H9 (cell line): ENCODE results near the gene C7. TPM values are rescaled to one million over a fixed set of nuclear protein-coding genes. Genes with fewer than 3 reads are reported as not detected.

ENCODE experiments used
- DNase-seq: peaks from one replicate; pipeline ENCODE4 v3.0.0-alpha.2; 2017
- H2AFZ ChIP-seq: one replicate; pipeline ENCODE4 v1.6.1; 2013; ENCODE audit warnings: mild to moderate bottlenecking, low read length, control low read depth, moderate library complexity
- H2AK5ac ChIP-seq: 2 replicates; pipeline ENCODE4 v1.6.1; 2013; ENCODE audit warnings: low read length, control low read depth, mixed read lengths; ENCODE audit not compliant: insufficient read length
- H2BK120ac ChIP-seq: one replicate; pipeline ENCODE4 v1.6.1; 2013; ENCODE audit warnings: low read depth, mild to moderate bottlenecking, low read length, control low read depth, inconsistent platforms; ENCODE audit not compliant: poor library complexity, severe bottlenecking
- H2BK12ac ChIP-seq: 2 replicates; pipeline ENCODE4 v1.6.1; 2013; ENCODE audit warnings: low read length, control low read depth, mixed read lengths, low read depth; ENCODE audit not compliant: insufficient read length
- H2BK15ac ChIP-seq: 2 replicates; pipeline ENCODE4 v1.6.1; 2013; ENCODE audit warnings: low read depth, low read length, control low read depth
- H2BK20ac ChIP-seq: one replicate; pipeline ENCODE4 v1.6.1; 2013; ENCODE audit warnings: low read depth, mild to moderate bottlenecking, low read length, control low read depth, inconsistent platforms; ENCODE audit not compliant: poor library complexity, severe bottlenecking
- H2BK5ac ChIP-seq: 2 replicates; pipeline ENCODE4 v1.6.1; 2013; ENCODE audit warnings: low read length, control low read depth, mixed read lengths; ENCODE audit not compliant: insufficient read length
- H3K14ac ChIP-seq: 2 replicates; pipeline ENCODE4 v1.6.1; 2013; ENCODE audit warnings: low read length, control low read depth; ENCODE audit not compliant: insufficient read depth
- H3K18ac ChIP-seq: 2 replicates; pipeline ENCODE4 v1.6.1; 2013; ENCODE audit warnings: low read depth, mild to moderate bottlenecking, mixed read lengths, low read length, control low read depth; ENCODE audit not compliant: insufficient read length
- H3K23ac ChIP-seq: 2 replicates; pipeline ENCODE4 v1.6.1; 2013; ENCODE audit warnings: low read length, control low read depth, mixed read lengths, low read depth; ENCODE audit not compliant: insufficient read length
- H3K23me2 ChIP-seq: 2 replicates; pipeline ENCODE4 v1.6.1; 2013; ENCODE audit warnings: low read depth, mild to moderate bottlenecking, mixed read lengths, low read length, control low read depth; ENCODE audit not compliant: insufficient read length, poor library complexity, severe bottlenecking
- H3K27ac ChIP-seq: 2 replicates; pipeline ENCODE4 v1.5.1; 2013; ENCODE audit warnings: low read length, control low read depth, mixed read lengths, low read depth; ENCODE audit not compliant: insufficient read length
- H3K27me3 ChIP-seq: 2 replicates; pipeline ENCODE4 v1.6.1; 2013; ENCODE audit warnings: low read length, control low read depth, inconsistent platforms; ENCODE audit not compliant: insufficient read depth
- H3K4ac ChIP-seq: 2 replicates; pipeline ENCODE4 v1.6.1; 2013; ENCODE audit warnings: low read depth, mild to moderate bottlenecking, control low read depth, inconsistent platforms, low read length, moderate library complexity
- H3K4me1 ChIP-seq: 2 replicates; pipeline ENCODE4 v1.6.1; 2013; ENCODE audit warnings: low read length, control low read depth, inconsistent platforms; ENCODE audit not compliant: insufficient read depth
- H3K4me2 ChIP-seq: 2 replicates; pipeline ENCODE4 v1.6.1; 2013; ENCODE audit warnings: low read length, control low read depth, mixed read lengths; ENCODE audit not compliant: insufficient read length, insufficient read depth
- H3K56ac ChIP-seq: 2 replicates; pipeline ENCODE4 v1.6.1; 2013; ENCODE audit warnings: low read depth, mild to moderate bottlenecking, mixed read lengths, low read length, control low read depth; ENCODE audit not compliant: insufficient read length
- H3K79me1 ChIP-seq: 2 replicates; pipeline ENCODE4 v1.6.1; 2013; ENCODE audit warnings: low read depth, mild to moderate bottlenecking, moderate library complexity, low read length, control low read depth, inconsistent platforms; ENCODE audit not compliant: insufficient read depth, poor library complexity, severe bottlenecking
- H3K79me2 ChIP-seq: 2 replicates; pipeline ENCODE4 v1.6.1; 2013; ENCODE audit warnings: low read length, control low read depth, inconsistent platforms; ENCODE audit not compliant: insufficient read depth
- H3K9ac ChIP-seq: 2 replicates; pipeline ENCODE4 v1.6.1; 2013; ENCODE audit warnings: low read length, control low read depth, mixed read lengths; ENCODE audit not compliant: insufficient read length; ENCODE audit errors: extremely low read depth
- H3K9me3 ChIP-seq: one replicate; pipeline ENCODE4 v1.6.1; 2013; ENCODE audit warnings: low read depth, low read length, inconsistent platforms; ENCODE audit not compliant: control insufficient read depth
- H3T11ph ChIP-seq: one replicate; pipeline ENCODE4 v1.6.1; 2013; ENCODE audit warnings: mild to moderate bottlenecking, low read length, control low read depth, inconsistent platforms
- H4K20me1 ChIP-seq: one replicate; pipeline ENCODE4 v1.6.1; 2013; ENCODE audit not compliant: control insufficient read depth, insufficient read length, insufficient read depth
- H4K5ac ChIP-seq: 2 replicates; pipeline ENCODE4 v1.6.1; 2013; ENCODE audit warnings: low read depth, mild to moderate bottlenecking, mixed read lengths, low read length, control low read depth; ENCODE audit not compliant: insufficient read length
- H4K8ac ChIP-seq: replicated peaks from 2 replicates; pipeline ENCODE4 v1.6.1; 2013; ENCODE audit warnings: low read length, control low read depth, mixed read lengths, low read depth; ENCODE audit not compliant: insufficient read length
- H4K91ac ChIP-seq: 2 replicates; pipeline ENCODE4 v1.6.1; 2013; ENCODE audit warnings: low read depth, mild to moderate bottlenecking, moderate library complexity, mixed read lengths, low read length, control low read depth; ENCODE audit not compliant: insufficient read length
- H3K27ac Mint-ChIP-seq, 3 experiments: 2 replicates in 2 of 3; 3 replicates in 1 of 3; pipeline ENCODE4 v1.8.0; 2020 to 2021; ENCODE audit warnings: mixed read lengths in 3 of 3, mild to moderate bottlenecking in 1 of 3, moderate library complexity in 1 of 3
- H3K27me3 Mint-ChIP-seq: 2 replicates; pipeline ENCODE4 v1.8.0; 2021; ENCODE audit warnings: low read depth, mild to moderate bottlenecking, moderate library complexity, mixed read lengths
- H3K36me3 Mint-ChIP-seq, 3 experiments: 2 replicates in 2 of 3; 3 replicates in 1 of 3; pipeline ENCODE4 v1.8.0; 2020 to 2021; ENCODE audit warnings: low read depth in 3 of 3, mixed read lengths in 3 of 3; ENCODE audit not compliant: insufficient read depth in 1 of 3
- H3K4me1 Mint-ChIP-seq, 2 experiments: 2 replicates each; pipeline ENCODE4 v1.8.0; 2020; ENCODE audit warnings: mixed read lengths in 2 of 2
- H3K4me3 Mint-ChIP-seq, 2 experiments: 2 replicates in 1 of 2; 3 replicates in 1 of 2; pipeline ENCODE4 v1.8.0; 2020 to 2021; ENCODE audit warnings: mild to moderate bottlenecking in 2 of 2, mixed read lengths in 2 of 2, moderate library complexity in 1 of 2
- H3K9me3 Mint-ChIP-seq, 2 experiments: 2 replicates in 1 of 2; 3 replicates in 1 of 2; pipeline ENCODE4 v1.8.0; 2020; ENCODE audit warnings: mild to moderate bottlenecking in 2 of 2, mixed read lengths in 2 of 2, moderate library complexity in 1 of 2
- CTCF ChIP-seq: fragments of 200-600 bp; sonication (generic); conservative IDR thresholded peaks from 3 replicates; pipeline ENCODE4 v1.8.0; 2021; ENCODE audit warnings: antibody characterized with exemption, mild to moderate bottlenecking
- WGBS: extraction: QIAGEN DNeasy Blood & Tissue Kit; methylation state at CpG from one replicate; pipeline ENCODE4 v1.1.7; 2013; ENCODE audit warnings: missing lambda C conversion rate, low lambda C conversion rate, mixed read lengths; ENCODE audit not compliant: insufficient read length; ENCODE audit errors: extremely low coverage; 5-methylcytosine and 5-hydroxymethylcytosine counted together
- total RNA-seq: library from RNA; stranded (reverse); gene quantifications from 2 replicates; pipeline ENCODE4 v1.2.1, GENCODE V29; 2021

C7 gene
- total RNA-seq, 1 experiment from 2014 or later: 0.52 TPM

GRCh38 chr5:40984884-40985283 is 75.6 kb downstream of the C7 start:
- no peak overlapping the region for H3K4me3 Mint-ChIP-seq
- no CpG with 5 or more reads among the region's 3 CpGs for WGBS
- no peak overlapping the region for H3K9ac ChIP-seq

More at GRCh38 chr5:40984884-40985283, 75.6 kb downstream of the C7 start:
- Histone ChIP-seq H3K14ac (no peak overlapping the region), H3K4me1 (no peaks in the 10 kb centered on the region), H4K5ac (no peak overlapping the region), H3K27ac (no peak overlapping the region), H4K8ac (no peak overlapping the region), H2BK15ac (no peak overlapping the region), H3K9me3 (no peaks in the 10 kb centered on the region), H4K20me1 (no peaks in the 10 kb centered on the region), H4K91ac (no peak overlapping the region), H2AK5ac (no peak overlapping the region), H2BK5ac (no peak overlapping the region), H2BK120ac (no peak overlapping the region), H3K23ac (no peak overlapping the region), H3K56ac (no peak overlapping the region), H3K79me1 (no peaks in the 10 kb centered on the region), H2AFZ (no peak overlapping the region), H3K4me2 (no peak overlapping the region), H3T11ph (no peak overlapping the region), H3K27me3 (no peaks in the 10 kb centered on the region), H2BK20ac (no peak overlapping the region), H3K79me2 (no peaks in the 10 kb centered on the region), H3K18ac (no peak overlapping the region), H3K23me2 (no peaks in the 10 kb centered on the region), H3K4ac (no peak overlapping the region), H2BK12ac (no peak overlapping the region)
- no peak overlapping the region for H3K27ac Mint-ChIP-seq
- no peaks in the 10 kb centered on the region for H3K36me3 Mint-ChIP-seq
- H3K27me3 Mint-ChIP-seq: no peaks in the 10 kb centered on the region
- no peaks in the 10 kb centered on the region; a peak in 3 of 5 replicates for H3K9me3 Mint-ChIP-seq
- no peak for TF ChIP-seq CTCF
- no peaks in the 10 kb centered on the region for H3K4me1 Mint-ChIP-seq
- DNase-seq: no peak
